Measurements from ENCODE around the gene ZNF140.
A peak's percentile ranks its signal among the peaks of the same experiment; 100 is the strongest.

Gene ZNF140

DNA sequence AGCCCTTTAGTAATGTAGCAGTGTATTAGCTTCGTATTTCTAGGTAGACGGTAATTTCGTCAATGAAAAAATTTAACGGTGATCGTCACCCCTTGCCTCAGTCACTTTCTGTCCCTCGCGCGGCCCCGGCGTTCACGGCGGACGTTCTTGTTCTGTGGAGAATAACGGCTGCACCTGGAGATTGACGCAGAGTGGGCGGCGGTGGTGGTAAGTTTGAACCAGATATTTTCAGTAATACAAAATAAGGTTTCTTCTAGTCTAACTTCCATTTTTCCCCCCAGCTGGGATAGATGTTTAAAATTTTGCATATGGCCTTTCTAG, 50.0 kb downstream of the ZNF140 start:
- peak; percentile 37 for DNase-seq

- DNase-seq: no peak
These were observed 55.0 kb downstream of the ZNF140 start for GRCh38 chr12:133135747-133136146.

GRCh38 chr12:133145981-133146380, 65.3 kb downstream of the ZNF140 start:
- DNase-seq: no peak

- no peak for DNase-seq
These were observed 75.5 kb downstream of the ZNF140 start for GRCh38 chr12:133156125-133156690.

Data from stimulated activated CD4-positive, alpha-beta T cell treated with anti-CD3 and anti-CD28 coated beads, Interleukin-4, amount 100 ng/mL, for 1 hour (primary cell).